GM19193 (cell line): ENCODE data around the gene CDK2.

Experiments
- POLR2A ChIP-seq: IDR thresholded peaks from 4 replicates; pipeline ENCODE4 v1.6.1; 2011; ENCODE audit not compliant: insufficient read depth, insufficient read length; ENCODE audit errors: extremely low read depth

The CDK2 gene

DNA sequence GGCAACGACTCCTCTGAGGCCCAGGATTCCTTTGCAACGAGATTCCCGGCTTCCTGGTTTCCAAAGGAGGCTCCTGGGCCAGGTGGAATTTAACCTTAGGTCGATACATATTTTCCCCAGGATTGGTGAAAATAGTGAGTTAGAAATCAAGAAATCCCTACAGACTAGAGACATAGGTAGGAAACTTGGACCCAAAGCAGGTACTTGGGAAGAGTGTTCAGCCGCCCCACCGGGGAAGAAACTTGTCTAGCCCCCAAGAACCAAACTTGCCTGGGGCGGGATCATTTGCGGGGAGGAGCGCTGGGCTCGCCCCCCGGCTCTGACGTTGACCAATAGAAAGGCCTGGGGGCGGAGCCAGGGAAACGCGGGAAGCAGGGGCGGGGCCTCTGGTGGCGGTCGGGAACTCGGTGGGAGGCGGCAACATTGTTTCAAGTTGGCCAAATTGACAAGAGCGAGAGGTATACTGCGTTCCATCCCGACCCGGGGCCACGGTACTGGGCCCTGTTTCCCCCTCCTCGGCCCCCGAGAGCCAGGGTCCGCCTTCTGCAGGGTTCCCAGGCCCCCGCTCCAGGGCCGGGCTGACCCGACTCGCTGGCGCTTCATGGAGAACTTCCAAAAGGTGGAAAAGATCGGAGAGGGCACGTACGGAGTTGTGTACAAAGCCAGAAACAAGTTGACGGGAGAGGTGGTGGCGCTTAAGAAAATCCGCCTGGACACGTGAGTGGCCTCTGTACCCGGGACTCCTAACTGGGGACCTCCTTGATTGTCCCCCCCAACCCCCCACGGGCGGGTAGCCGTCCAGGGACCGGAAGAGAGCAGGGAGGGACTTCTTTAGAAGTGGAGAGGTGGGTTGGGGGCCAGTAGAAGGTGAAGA, at the start of gene CDK2:
Gene CDK2, plus strand, starts transcription at position 423 of the 874 bp plus-strand sequence. Its CDS starts 179 bp downstream, at position 602.
- TF ChIP-seq POLR2A = peak; percentile 85

DNA sequence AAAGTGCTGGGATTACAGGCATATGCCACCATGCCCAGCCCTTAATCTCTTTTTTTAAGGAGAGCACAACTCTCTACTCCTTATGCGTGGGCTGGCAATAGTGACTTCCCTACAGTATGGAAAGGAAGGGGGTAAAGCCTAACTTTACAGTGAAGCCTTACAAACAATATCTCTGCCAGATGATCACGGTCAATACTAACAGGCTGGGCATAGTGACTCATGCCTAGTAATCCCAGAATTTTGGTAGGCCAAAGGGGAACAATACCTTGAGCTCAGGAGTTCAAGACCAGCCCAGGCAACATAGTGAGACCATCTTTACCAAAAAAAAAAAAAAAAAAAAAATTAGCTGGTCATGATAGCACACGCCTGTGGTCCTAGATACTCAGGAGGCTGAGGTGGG, 44.5 kb upstream of the CDK2 start:
- no peak for TF ChIP-seq POLR2A

DNA sequence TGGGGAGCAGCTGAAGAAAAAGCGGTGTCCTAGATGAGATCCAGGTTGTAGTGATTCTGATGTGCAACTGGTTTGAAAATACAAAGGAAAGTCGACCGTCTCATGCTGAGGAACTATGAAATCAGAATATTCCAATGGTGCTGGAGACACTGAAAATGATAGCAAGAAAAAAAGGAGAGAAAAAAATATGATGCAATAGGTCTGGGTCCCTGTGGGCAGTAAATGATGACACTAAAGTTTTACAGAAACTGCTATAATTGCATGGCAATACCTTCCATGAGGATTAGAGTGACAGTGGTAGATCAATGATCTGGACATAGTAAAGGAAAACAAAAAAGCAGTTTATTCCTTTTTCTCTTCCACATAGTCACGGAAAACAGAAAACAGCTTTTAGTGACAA, 41.3 kb upstream of the CDK2 start:
- TF ChIP-seq POLR2A = no peak

DNA sequence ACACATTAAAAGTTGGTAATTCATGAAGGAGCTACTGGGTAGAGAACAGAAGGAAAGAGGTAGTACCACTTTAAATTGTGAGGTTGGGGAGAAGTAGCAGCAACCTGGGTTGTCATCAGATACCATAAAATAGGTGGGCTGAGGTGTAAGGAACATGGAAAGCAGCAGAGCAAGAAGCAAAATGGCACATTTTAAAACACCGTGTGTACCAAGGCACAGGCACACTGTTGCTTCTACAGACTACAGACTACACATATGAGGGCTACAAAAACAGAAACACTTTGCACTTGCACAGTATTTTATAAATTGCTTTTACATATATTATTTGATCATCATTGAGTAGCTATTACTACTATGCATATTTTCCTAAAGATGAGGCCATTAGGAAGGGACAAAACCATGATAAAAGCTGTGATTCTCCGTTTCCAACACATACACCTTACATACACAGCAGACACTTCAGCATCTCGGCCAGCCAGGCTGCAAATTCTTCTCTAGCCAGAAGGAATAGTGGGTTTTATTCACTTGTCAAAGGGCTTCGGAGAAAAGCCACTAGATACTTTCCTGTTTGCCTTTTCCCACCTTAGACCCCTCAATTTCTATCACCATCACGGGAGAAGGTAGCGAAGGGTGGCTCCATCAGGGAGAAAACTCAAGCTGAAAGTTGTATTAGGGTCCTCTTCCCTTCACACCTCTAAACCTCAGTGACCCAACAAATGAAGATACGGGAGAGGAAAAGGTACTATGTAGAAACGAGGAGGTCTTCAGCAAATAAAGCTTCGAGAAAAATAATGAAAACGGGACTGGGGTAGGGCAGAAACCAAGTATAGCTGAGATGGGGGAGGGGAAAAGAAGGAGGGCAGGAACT, 40.5 kb upstream of the CDK2 start:
- no peak for TF ChIP-seq POLR2A

DNA sequence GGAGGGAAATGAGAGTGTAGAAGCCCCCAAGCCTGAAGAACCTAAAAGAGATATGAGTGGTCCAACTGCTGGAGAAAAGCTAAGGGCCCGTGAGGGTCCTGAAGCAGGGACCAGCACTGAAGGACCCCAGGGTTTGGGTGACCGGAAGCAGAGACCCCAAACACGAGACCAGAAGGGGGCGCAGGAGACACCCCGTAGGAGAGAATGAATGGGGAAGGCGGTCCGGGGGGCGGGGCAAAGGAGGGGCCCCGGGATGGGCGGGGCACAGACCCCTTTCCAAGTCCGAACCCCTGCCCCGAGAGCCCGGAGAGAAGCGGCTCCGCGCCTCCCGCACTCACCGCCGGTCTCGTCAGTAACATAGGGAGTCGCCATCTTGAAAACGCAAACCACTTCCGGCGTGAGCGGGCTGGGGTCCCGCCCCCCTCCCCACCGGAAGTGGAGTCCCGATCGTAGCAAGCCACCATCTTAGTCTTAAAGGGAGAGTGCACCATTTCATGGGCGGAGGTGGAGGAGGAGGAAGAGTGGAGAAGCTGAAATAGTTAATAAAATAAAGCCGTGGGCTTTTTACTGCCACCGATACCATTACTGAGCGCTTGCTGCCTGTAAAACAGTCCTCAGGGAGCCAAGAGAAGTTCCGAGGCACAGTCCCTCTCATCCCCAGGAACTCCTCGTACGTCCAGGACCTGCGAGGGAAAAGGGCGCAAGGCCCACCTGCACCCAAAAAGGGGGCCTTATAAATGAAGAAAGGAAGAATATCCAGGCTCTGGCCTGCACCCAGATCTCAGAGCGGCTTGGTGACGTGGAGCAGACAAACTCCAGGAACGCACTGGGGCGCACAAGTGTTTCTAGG, 39.7 kb upstream of the CDK2 start:
- TF ChIP-seq POLR2A = peak; percentile 72

DNA sequence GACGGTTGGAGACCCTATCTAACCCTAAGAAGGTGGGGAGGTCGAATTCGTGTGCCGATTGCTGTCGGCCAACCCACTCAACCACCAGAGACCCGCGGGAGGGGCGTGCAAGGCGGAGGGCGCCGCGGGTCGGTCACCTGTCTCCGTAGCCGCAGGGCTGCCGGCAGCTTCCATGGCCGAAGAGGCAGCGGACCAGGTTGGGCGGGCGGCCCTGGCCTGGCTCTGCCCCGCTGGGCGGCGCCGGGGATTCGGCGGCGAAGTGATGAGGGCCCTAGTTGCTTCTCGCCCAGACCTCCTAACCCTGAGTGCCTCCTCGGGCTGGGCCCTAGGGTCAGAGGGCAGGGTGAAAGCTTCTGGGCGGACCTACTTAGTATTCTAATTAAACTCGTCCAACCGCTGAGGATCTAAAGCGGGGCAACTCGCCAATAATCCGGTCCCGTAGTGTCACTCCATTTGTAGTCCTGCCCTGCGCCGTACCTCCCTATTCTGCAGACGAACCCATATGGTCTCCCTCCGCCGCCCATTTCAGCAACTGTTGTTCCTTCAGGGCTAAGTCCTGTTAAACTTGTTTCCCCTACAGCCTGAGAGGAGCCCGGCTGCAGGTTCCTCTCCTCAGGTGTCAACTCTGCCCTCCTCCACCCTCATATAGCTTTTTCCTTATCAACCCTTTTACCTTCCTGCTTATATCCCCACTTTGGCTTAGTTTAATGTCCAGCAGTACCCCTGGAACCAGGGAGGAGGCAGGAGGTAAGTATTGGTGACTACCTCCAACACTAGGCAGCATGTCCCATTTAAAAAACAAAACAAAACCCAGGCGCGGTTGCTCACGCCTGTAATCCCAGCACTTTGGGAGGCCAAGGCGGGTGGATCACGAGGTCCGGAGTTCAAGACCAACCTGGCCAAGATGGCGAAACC, 38.8 kb upstream of the CDK2 start, which contains the start of gene PYM1:
Gene PYM1, minus strand, starts transcription at position 307 of the 915 bp plus-strand sequence. Its CDS starts 133 bp downstream, at position 174.
- TF ChIP-seq POLR2A = peak; percentile 94

DNA sequence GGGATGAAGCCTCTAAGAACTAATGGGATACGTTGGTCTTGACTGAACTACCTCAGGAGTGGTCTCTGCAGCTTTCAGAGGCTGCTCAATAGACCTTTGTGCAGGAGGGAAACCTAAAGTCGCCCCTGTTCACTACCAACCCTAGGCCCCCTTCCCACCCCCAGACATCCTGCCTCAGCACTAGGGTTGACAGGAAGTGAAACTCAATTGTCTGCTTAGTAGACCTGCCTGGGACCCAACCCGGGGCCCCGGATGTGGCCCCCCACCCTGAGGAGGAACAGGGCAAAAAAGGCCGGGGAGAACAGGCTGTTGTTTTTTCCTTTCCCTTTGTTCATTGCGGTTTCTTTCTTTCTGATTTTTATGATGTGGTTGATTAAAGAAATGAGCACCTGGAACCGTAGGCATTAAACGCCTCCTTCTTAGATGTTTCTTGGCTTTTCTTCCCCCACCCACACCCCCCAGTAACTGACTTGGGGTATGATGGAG, 37.3 kb upstream of the CDK2 start:
- peak; percentile 79 for TF ChIP-seq POLR2A

DNA sequence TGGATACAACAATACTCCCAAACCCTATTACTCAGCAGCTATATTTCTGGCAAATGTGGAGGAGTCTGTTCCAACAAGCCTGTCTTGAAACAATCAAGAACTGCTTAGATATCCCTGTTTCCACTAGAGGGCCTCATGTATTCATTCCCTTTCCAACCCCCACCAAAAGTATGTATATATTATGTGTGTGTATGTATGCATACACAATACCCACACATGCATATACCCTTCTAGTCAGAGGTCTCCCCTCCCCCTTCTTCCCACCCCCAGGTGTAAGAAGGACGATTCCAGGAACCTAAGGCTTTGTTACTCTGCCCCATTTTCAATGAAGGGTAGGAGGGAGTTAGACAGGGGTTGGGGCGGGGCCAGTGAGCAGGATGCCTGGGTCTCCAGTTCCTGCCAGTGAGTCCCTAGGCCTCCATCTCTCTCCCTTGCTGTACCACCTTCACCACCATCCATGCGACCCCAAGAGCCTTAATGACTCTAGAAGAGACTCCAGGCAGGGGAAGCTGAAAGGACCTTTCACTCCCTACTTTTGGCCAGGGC, 35.8 kb upstream of the CDK2 start, which contains the start of gene DGKA:
Gene DGKA, plus strand, starts transcription at position 392 of the 546 bp plus-strand sequence. CDS start 5,342 bp downstream, outside the sequence.
- no peak for TF ChIP-seq POLR2A

DNA sequence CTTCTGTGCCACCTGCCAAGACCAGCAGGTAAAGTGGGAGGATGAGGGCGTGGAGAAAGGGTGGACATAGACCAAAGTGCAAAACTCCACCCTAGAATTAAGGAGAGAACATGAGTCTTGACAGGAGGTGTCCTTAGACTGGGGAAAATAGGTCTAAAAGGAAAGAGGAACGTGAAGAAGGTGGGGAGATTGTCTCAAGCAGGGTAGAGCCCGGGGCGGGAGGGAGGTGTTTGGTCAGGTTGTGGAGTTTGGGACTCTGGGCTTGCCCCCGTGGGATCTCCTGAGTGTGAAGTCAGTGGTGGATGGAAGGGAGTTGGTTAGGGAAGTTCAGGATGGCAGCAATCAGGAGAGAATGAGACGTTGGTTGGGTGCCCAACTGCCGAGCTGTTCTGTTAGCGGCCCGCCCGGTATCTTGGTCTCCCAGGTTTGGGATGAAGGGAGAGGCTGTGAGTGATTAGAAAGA, 35.3 kb upstream of the CDK2 start:
- no peak for TF ChIP-seq POLR2A

DNA sequence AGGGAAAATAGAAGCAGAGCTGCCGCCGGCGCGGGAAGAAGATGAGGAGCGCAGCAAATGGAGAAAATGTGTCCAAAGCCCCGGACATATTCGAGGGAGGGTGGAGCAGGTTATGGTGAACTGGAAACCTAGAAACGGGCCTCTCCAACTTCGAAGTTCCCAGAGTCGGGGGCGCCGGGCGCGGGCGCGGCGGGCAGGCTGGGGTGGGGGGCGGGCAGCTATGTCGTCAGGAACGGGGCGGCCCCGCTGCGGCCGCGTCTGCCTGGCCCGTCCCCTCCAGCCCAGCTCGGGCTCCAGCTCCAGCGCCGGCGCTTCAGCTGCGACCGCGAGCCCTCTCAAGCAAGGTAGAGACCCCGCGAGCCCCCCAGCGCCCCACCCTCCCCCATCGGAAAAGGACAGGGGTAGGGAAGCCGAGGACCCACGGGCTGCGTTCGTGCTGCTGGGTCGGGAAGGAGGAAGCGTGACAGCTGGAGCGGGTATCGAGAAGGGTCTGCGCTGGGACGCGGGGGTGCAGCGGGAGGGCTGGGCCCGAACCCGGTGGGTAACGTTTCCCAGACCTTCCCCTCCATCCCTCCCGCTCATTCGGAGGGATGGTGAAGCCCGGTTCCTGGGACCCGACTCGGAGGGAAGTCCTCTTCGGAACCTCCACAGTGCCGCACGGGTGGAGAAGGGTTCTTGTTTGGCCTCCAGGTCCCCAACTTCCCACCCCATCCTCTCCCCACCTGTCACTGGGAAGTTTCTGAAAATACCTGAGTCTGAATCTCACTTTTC, 34.7 kb upstream of the CDK2 start:
- TF ChIP-seq POLR2A = no peak

DNA sequence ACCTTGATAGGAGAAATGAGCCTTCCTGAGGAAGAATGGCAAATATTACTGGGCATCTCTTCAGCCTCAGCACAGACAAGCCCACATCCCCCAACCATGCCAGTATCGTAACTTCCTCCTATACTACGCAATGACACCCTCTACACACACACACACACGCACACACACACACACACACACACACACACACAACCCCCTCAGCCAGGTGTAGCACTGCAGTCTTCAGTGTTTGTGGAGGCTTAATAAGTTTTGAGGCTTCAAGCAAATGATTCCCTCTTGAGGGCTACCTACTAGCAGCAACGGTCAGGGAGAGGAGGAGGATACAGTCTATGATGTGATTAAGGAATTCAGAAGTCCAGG, 34.1 kb upstream of the CDK2 start:
- TF ChIP-seq POLR2A = no peak

DNA sequence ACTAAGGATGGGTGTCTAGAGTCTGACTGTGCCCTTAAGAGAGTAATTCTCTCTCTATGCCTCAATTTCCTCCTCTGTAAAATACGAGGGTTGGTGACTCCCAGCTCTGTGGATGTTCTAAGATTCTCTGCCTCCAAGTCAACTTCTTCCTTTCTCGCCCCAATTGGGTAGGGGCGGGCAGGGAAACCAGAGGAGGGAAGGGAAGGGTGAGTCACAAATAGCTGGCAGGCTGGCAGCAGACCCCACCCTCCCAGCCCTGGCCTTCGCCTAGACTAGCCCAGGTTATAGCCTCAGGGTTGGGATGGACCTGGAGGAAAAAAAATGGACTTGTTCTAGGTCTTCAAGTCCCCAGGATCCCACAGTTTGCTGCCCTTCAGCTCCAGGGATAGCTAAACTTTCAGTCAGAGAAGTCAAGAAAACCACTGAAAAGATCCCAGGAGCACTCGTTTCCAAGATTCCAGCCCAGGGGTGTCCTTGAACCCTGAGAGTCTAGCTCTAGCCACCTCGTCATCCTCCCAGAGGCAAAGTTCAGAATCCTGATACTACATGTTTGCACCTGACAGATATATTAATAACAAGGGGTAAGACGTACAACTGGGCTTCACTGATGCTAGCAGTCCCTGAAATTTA, 33.3 kb upstream of the CDK2 start:
- TF ChIP-seq POLR2A = no peak
